ENCODE measurements around the gene RINL. TPM values are rescaled to one million over a fixed set of nuclear protein-coding genes. Genes with fewer than 3 reads are reported as not detected.

RINL gene
- total RNA-seq, 1 donor: 2.5 TPM

DNA sequence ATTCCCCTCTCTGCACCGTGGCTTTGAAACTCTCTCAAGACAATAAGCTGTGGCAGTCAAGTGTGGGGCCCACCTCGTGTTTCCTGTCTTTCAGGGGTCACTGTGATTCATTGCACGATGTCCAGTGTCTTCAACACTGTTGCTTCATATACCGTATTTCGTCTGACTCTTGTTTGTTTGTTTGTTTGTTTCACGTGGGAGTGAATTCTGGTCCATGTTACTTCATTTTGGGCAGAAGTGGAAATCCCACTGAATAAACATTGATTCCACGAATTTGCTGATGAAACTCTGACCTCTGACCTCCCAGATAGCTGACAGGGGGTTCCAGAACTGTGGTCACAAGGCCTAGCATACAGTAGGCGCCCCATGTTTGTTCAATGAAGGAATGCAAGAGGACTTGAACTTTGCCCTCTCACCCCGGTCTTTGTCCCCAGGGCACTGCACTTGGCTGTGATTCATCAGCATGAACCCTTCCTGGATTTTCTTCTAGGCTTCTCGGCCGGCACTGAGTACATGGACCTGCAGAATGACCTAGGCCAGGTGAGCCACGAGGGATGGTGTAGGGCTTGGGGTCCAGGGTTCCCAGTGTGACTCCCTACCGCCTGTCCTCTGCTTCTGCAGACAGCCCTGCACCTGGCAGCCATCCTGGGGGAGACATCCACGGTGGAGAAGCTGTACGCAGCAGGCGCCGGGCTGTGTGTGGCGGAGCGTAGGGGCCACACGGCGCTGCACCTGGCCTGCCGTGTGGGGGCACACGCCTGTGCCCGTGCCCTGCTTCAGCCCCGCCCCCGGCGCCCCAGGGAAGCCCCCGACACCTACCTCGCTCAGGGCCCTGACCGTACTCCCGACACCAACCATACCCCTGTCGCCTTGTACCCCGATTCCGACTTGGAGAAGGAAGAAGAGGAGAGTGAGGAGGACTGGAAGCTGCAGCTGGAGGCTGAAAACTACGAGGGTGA is 26.8 kb upstream of the RINL start:
- no peak overlapping the region for H3K27ac ChIP-seq (ENCODE audit: low read depth, low read length)
- H3K79me2 ChIP-seq (ENCODE audit: insufficient read depth, low read length): peaks cover 29% of the 10 kb centered on the region
- no peak overlapping the region for H3K4me3 ChIP-seq (ENCODE audit: insufficient read depth, low read length)
- TF ChIP-seq, protein P1, sequence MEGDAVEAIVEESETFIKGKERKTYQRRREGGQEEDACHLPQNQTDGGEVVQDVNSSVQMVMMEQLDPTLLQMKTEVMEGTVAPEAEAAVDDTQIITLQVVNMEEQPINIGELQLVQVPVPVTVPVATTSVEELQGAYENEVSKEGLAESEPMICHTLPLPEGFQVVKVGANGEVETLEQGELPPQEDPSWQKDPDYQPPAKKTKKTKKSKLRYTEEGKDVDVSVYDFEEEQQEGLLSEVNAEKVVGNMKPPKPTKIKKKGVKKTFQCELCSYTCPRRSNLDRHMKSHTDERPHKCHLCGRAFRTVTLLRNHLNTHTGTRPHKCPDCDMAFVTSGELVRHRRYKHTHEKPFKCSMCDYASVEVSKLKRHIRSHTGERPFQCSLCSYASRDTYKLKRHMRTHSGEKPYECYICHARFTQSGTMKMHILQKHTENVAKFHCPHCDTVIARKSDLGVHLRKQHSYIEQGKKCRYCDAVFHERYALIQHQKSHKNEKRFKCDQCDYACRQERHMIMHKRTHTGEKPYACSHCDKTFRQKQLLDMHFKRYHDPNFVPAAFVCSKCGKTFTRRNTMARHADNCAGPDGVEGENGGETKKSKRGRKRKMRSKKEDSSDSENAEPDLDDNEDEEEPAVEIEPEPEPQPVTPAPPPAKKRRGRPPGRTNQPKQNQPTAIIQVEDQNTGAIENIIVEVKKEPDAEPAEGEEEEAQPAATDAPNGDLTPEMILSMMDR (IDR thresholded peaks at IDR 0.05; ENCODE audit: extremely low read depth, low read depth, low read length): no peak
- H3K27me3 ChIP-seq (ENCODE audit: insufficient read depth, low read length): no peaks in the 10 kb centered on the region
- no peak overlapping the region for H2AFZ ChIP-seq (ENCODE audit: low read length)
- peaks cover 10% of the 10 kb centered on the region for H3K4me1 ChIP-seq (ENCODE audit: insufficient read depth, low read length)
- no peak overlapping the region for H3K4me2 ChIP-seq (ENCODE audit: insufficient read depth, low read length)
- H3K36me3 ChIP-seq (ENCODE audit: insufficient read depth, low read length): peaks cover 2% of the 10 kb centered on the region
- H3K9me3 ChIP-seq (ENCODE audit: low read depth, low read length): no peaks in the 10 kb centered on the region
- H4K20me1 ChIP-seq (ENCODE audit: insufficient read depth, low read length): no peaks in the 10 kb centered on the region
- DNase-seq (ENCODE audit: insufficient read length, low spot score, missing footprints): peak; percentile 57

GRCh38 chr19:38901683-38902082 is 23.6 kb upstream of the RINL start:
- H3K27me3 ChIP-seq (ENCODE audit: insufficient read depth, low read length): no peaks in the 10 kb centered on the region
- DNase-seq (ENCODE audit: insufficient read length, low spot score, missing footprints): no peak
- TF ChIP-seq, protein P1 (IDR thresholded peaks at IDR 0.05; ENCODE audit: extremely low read depth, low read depth, low read length): no peak
- peaks cover 2% of the 10 kb centered on the region for H3K36me3 ChIP-seq (ENCODE audit: insufficient read depth, low read length)
- no peaks in the 10 kb centered on the region for H3K9me3 ChIP-seq (ENCODE audit: low read depth, low read length)
- no peak overlapping the region for H3K27ac ChIP-seq (ENCODE audit: low read depth, low read length)
- H3K4me2 ChIP-seq (ENCODE audit: insufficient read depth, low read length): no peak overlapping the region
- H3K79me2 ChIP-seq (ENCODE audit: insufficient read depth, low read length): peaks cover 52% of the 10 kb centered on the region
- no peak overlapping the region for H2AFZ ChIP-seq (ENCODE audit: low read length)
- peaks cover 6% of the 10 kb centered on the region for H4K20me1 ChIP-seq (ENCODE audit: insufficient read depth, low read length)
- H3K4me1 ChIP-seq (ENCODE audit: insufficient read depth, low read length): peaks cover 17% of the 10 kb centered on the region
- H3K4me3 ChIP-seq (ENCODE audit: insufficient read depth, low read length): no peak overlapping the region

GRCh38 chr19:38900743-38901190 is 22.7 kb upstream of the RINL start:
- H3K9me3 ChIP-seq (ENCODE audit: low read depth, low read length): no peaks in the 10 kb centered on the region
- H3K36me3 ChIP-seq (ENCODE audit: insufficient read depth, low read length): peaks cover 2% of the 10 kb centered on the region
- H3K4me2 ChIP-seq (ENCODE audit: insufficient read depth, low read length): peak overlapping the region; percentile 99
- no peak for DNase-seq (ENCODE audit: insufficient read length, low spot score, missing footprints)
- no peaks in the 10 kb centered on the region for H3K27me3 ChIP-seq (ENCODE audit: insufficient read depth, low read length)
- peak overlapping the region; percentile 91 for H3K27ac ChIP-seq (ENCODE audit: low read depth, low read length)
- H3K4me1 ChIP-seq (ENCODE audit: insufficient read depth, low read length): peaks cover 17% of the 10 kb centered on the region
- H2AFZ ChIP-seq (ENCODE audit: low read length): peak overlapping the region; percentile 92
- H3K79me2 ChIP-seq (ENCODE audit: insufficient read depth, low read length): peaks cover 56% of the 10 kb centered on the region
- TF ChIP-seq, protein P1 (IDR thresholded peaks at IDR 0.05; ENCODE audit: extremely low read depth, low read depth, low read length): no peak
- H4K20me1 ChIP-seq (ENCODE audit: insufficient read depth, low read length): peaks cover 6% of the 10 kb centered on the region
- H3K4me3 ChIP-seq (ENCODE audit: insufficient read depth, low read length): peak overlapping the region; percentile 84

DNA sequence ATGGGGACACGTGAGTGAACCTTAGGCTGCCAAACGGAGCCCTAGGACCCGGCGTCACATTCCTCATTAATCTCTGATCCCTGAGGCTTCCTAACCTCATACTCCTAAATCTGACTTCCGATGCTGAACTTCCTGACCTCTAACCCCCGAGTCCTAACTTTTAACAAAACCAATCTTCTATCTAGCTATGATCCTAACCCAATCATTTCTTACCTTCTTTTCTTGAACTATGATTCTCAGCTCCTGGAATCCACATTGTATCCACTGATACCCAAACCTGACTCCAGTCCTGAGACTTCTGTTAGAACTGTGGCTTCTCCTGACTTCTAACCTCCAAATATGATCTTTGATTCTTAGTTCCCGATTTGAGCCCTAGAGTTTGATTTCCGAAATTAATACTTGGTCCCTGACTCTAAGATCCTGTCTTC is 22.1 kb upstream of the RINL start:
- Histone ChIP-seq H3K4me2 (ENCODE audit: insufficient read depth, low read length) (peak overlapping the region; percentile 99), H3K9me3 (ENCODE audit: low read depth, low read length) (no peaks in the 10 kb centered on the region), H3K4me1 (ENCODE audit: insufficient read depth, low read length) (peaks cover 17% of the 10 kb centered on the region), H3K27ac (ENCODE audit: low read depth, low read length) (peak overlapping the region; percentile 91), H2AFZ (ENCODE audit: low read length) (peak overlapping the region; percentile 92), H3K27me3 (ENCODE audit: insufficient read depth, low read length) (no peaks in the 10 kb centered on the region), H3K79me2 (ENCODE audit: insufficient read depth, low read length) (peaks cover 59% of the 10 kb centered on the region), H4K20me1 (ENCODE audit: insufficient read depth, low read length) (peaks cover 6% of the 10 kb centered on the region), H3K36me3 (ENCODE audit: insufficient read depth, low read length) (peaks cover 2% of the 10 kb centered on the region), H3K4me3 (ENCODE audit: insufficient read depth, low read length) (peak overlapping the region; percentile 84)
- TF ChIP-seq, protein P1 (IDR thresholded peaks at IDR 0.05; ENCODE audit: extremely low read depth, low read depth, low read length): no peak
- DNase-seq (ENCODE audit: insufficient read length, low spot score, missing footprints): peak; percentile 72
